A549 (cell line): ENCODE results near the gene DYSF. TPM values are rescaled to one million over a fixed set of nuclear protein-coding genes. Genes with fewer than 3 reads are reported as not detected.

Source experiments
- ATAC-seq, 2 experiments: fragments of 200-7000 bp in 1 of 2; fragments of >200 bp in 1 of 2; cut with Nextera tagmentation in 1 of 2; cut with Tn5 transposase in 1 of 2; 3 replicates each; pipeline versions ENCODE4 v1.8.0 to v1.9.1; 2018 to 2020; ENCODE audit warnings: mild to moderate bottlenecking in 1 of 2, moderate library complexity in 1 of 2
- CTCF ChIA-PET: fragments of 300-600 bp; sonication (Branson Sonifier 250); formaldehyde crosslinking; extraction: SDS; loops from one replicate; lab custom pipeline; 2021; ENCODE audit warnings: antibody characterized with exemption, inconsistent platforms; lab: Yijun Ruan, JAX
- POLR2A ChIA-PET: fragments of 350-600 bp; formaldehyde crosslinking; extraction: SDS; loops from one replicate; lab custom pipeline; 2021; ENCODE audit warnings: antibody characterized with exemption, inconsistent platforms; lab: Yijun Ruan, JAX
- DNase-seq, 2 experiments: peaks; one replicate each; pipeline versions ENCODE4 v3.0.0 to v3.0.0-alpha.2; 2011 to 2016; ENCODE audit warnings: low read depth in 1 of 2, low spot score in 1 of 2
- FAIRE-seq: peaks from 2 replicates; lab custom pipeline; 2011; peaks lifted over from hg19 to GRCh38; lab: Jason Lieb, UNC
- H3K27ac ChIP-seq, 2 experiments: fragments of >200 bp; sonication (Bioruptor Twin); formaldehyde crosslinking; 3 replicates each; pipeline ENCODE4 v1.5.1; 2016 to 2017
- H3K4me1 ChIP-seq: fragments of >200 bp; sonication (Bioruptor Twin); formaldehyde crosslinking; 3 replicates; pipeline ENCODE4 v1.6.1; 2016
- H3K4me2 ChIP-seq: fragments of >200 bp; sonication (Bioruptor Twin); formaldehyde crosslinking; 3 replicates; pipeline ENCODE4 v1.6.1; 2016
- H3K4me3 ChIP-seq: fragments of >200 bp; sonication (Bioruptor Twin); formaldehyde crosslinking; 3 replicates; pipeline ENCODE4 v1.5.1; 2016
- H3K9me3 ChIP-seq: fragments of >200 bp; sonication (Bioruptor Twin); formaldehyde crosslinking; 3 replicates; pipeline ENCODE4 v1.6.1; 2016
- CHD2 ChIP-seq: fragments of 150-350 bp; IDR thresholded peaks from 2 replicates; pipeline ENCODE4 v1.6.1; 2014; ENCODE audit warnings: low read length; ENCODE audit not compliant: partially characterized antibody
- HES2 ChIP-seq: fragments of >200 bp; sonication (Bioruptor Twin); formaldehyde crosslinking; IDR thresholded peaks from 2 replicates; pipeline ENCODE4 v1.6.1; 2016
- JUN ChIP-seq, 2 experiments: fragments of >200 bp; sonication (Bioruptor Twin); formaldehyde crosslinking; IDR thresholded peaks; 2 replicates in 1 of 2; 3 replicates in 1 of 2; pipeline ENCODE4 v1.6.1; 2016 to 2017
- KDM5A ChIP-seq: fragments of 200-600 bp; sonication (generic); IDR thresholded peaks from 2 replicates; pipeline ENCODE4 v1.6.1; 2016; ENCODE audit warnings: antibody characterized with exemption, mild to moderate bottlenecking
- MAX ChIP-seq: IDR thresholded peaks from 2 replicates; pipeline ENCODE4 v1.6.1; 2012
- MAZ ChIP-seq: fragments of 150-350 bp; IDR thresholded peaks from 2 replicates; pipeline ENCODE4 v1.6.1; 2014; ENCODE audit warnings: antibody characterized with exemption, low read depth, low read length, borderline replicate concordance
- PBX3 ChIP-seq: IDR thresholded peaks from 2 replicates; pipeline ENCODE4 v1.6.1; 2012
- RAD21 ChIP-seq, 2 experiments: fragments of >200 bp in 1 of 2; sonication (Bioruptor Twin) in 1 of 2; formaldehyde crosslinking in 1 of 2; IDR thresholded peaks in 1 of 2; conservative IDR thresholded peaks in 1 of 2; 2 replicates in 1 of 2; 3 replicates in 1 of 2; pipeline ENCODE4 v1.6.1; 2012 to 2018; ENCODE audit warnings: inconsistent platforms in 1 of 2
- SMC3 ChIP-seq: fragments of >200 bp; sonication (Bioruptor Twin); formaldehyde crosslinking; IDR thresholded peaks from 3 replicates; pipeline ENCODE4 v1.6.1; 2018; ENCODE audit warnings: inconsistent platforms
- SREBF2 ChIP-seq: fragments of 450-650 bp; IDR thresholded peaks from 2 replicates; pipeline ENCODE4 v1.6.1; 2014; ENCODE audit warnings: mild to moderate bottlenecking, moderate library complexity
- TFCP2L1 ChIP-seq: fragments of 250-450 bp; sonication (Bioruptor Pico); IDR thresholded peaks from 2 replicates; pipeline ENCODE4 v1.5.0; 2021; ENCODE audit warnings: mild to moderate bottlenecking
- USF2 ChIP-seq: fragments of 450-650 bp; IDR thresholded peaks from 2 replicates; pipeline ENCODE4 v1.6.1; 2014; ENCODE audit warnings: antibody characterized with exemption
- ZFP36 ChIP-seq: fragments of 450-650 bp; IDR thresholded peaks from 2 replicates; pipeline ENCODE4 v1.6.1; 2014; ENCODE audit warnings: borderline replicate concordance; ENCODE audit not compliant: partially characterized antibody
- WGBS: methylation state at CpG from one replicate; pipeline ENCODE4 v1.1.6; 2017; ENCODE audit errors: missing lambda C conversion rate; 5-methylcytosine and 5-hydroxymethylcytosine counted together
- polyA plus RNA-seq, 4 experiments: library from polyadenylated mRNA; depleted of rRNA in 3 of 4; stranded (reverse); fragments of >200 nt; fragmentation: RNase III in 1 of 4; extraction: RNeasy Plus Mini Kit Qiagen cat#74134 plus additional on column Dnase treatment in 1 of 4; gene quantifications; 2 replicates in 3 of 4; 3 replicates in 1 of 4; pipeline ENCODE4 v1.2.3, GENCODE V29; 2011 to 2017

The DYSF gene
- polyA plus RNA-seq, 2 of the 4 experiments (the other 2 are of a cell fraction) = 0.36 to 0.98 TPM

GRCh38 chr2:71613403-71613952 is 160.1 kb downstream of the DYSF start:
- Histone ChIP-seq H3K27ac (no peak overlapping the region), H3K4me2 (no peak overlapping the region)
- ChIA-PET POLR2A (no interaction called here), CTCF (interaction anchor here (1.3 to 2.4 kb wide), 3 partner anchors 18 to 310 kb away, joined by 4 to 9 read pairs (median 6); no protein-coding TSS in a partner anchor)
- DNase-seq = no peak
- 80% methylated on average over 3 of the region's 3 CpGs for WGBS
- no peak for TF ChIP-seq MAX
- no peak for TF ChIP-seq SMC3
- TF ChIP-seq CHD2 = no peak
- TF ChIP-seq RAD21 (conservative IDR thresholded peaks at IDR 0.05 in 1 of 2, IDR thresholded peaks at IDR 0.05 in 1 of 2) = no peak
- TF ChIP-seq HES2 = no peak
- TF ChIP-seq KDM5A = no peak
- TF ChIP-seq SREBF2 = no peak
- TF ChIP-seq, all 56 proteins: peak for 0
- FAIRE-seq (no peak), ATAC-seq (no peak)
- no peak overlapping the region for H3K4me3 ChIP-seq
- H3K9me3 ChIP-seq = no peaks in the 10 kb centered on the region
- 0 out of 3 replicates have a peak, but pooled peaks cover 4% of the 10 kb centered on the region for H3K4me1 ChIP-seq

- no peak overlapping the region for H3K4me3 ChIP-seq
- CTCF ChIA-PET = interaction anchor here (0.9 to 2.4 kb wide), 4 partner anchors 19 to 536 kb away, joined by 3 to 9 read pairs (median 4); no protein-coding TSS in a partner anchor
- no peak overlapping the region for H3K4me2 ChIP-seq
- H3K27ac ChIP-seq = no peak overlapping the region
- TF ChIP-seq USF2 (no peak), KDM5A (no peak)
- TF ChIP-seq, all 56 proteins: peak for 0
- Histone ChIP-seq H3K4me1 (0 out of 3 replicates have a peak, but pooled peaks cover 4% of the 10 kb centered on the region), H3K9me3 (no peaks in the 10 kb centered on the region)
- FAIRE-seq = no peak
- ATAC-seq = no peak
- POLR2A ChIA-PET = no interaction called here
- no peak for DNase-seq
- 75% methylated on average over 8 of the region's 8 CpGs for WGBS
These were observed 160.9 kb downstream of the DYSF start for GRCh38 chr2:71613953-71614925.

GRCh38 chr2:71614976-71615766 is 161.8 kb downstream of the DYSF start:
- POLR2A ChIA-PET = no interaction called here
- no peak for ATAC-seq
- 0 out of 3 replicates have a peak, but pooled peaks cover 4% of the 10 kb centered on the region for H3K4me1 ChIP-seq
- no peak for DNase-seq
- WGBS = 74% methylated on average over 9 of the region's 9 CpGs
- H3K27ac ChIP-seq = no peak overlapping the region
- H3K9me3 ChIP-seq = no peaks in the 10 kb centered on the region
- TF ChIP-seq RAD21 (conservative IDR thresholded peaks at IDR 0.05 in 1 of 2, IDR thresholded peaks at IDR 0.05 in 1 of 2) = no peak
- TF ChIP-seq TFCP2L1 (CRISPR knock-in tag) = no peak
- TF ChIP-seq MAZ = no peak
- TF ChIP-seq ZFP36 = no peak
- TF ChIP-seq HES2 = no peak
- TF ChIP-seq PBX3 = no peak
- no peak for TF ChIP-seq JUN (IDR thresholded peaks at IDR 0.05)
- TF ChIP-seq, all 56 proteins: peak for 0
- H3K4me3 ChIP-seq = no peak overlapping the region
- no peak overlapping the region for H3K4me2 ChIP-seq
- FAIRE-seq = no peak
- CTCF ChIA-PET = interaction anchor here (0.9 to 2.4 kb wide), 3 partner anchors 183 to 535 kb away, joined by 3 to 9 read pairs (median 3); no protein-coding TSS in a partner anchor
